ENCODE results near the gene ERF.

DNA sequence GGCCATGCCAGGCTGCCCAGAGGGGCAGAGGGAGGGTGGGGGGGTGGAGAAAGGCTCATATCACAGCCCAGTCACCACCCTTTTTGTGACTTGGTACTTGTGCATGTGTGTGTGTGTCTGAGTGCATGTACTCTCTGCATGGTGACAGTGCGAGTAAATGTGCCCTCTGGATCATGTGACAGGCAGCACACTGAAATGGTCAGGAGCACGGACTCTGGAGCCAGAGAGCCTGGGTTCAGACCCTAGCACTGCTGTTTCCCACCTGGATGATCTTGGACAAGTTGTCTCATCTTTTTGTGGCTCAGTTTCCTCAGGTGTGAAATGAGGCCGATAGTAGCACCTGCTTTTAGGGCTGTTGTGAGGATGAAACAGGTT lies 16.1 kb upstream of the ERF start:
- no peak for TF ChIP-seq POLR2A (IDR thresholded peaks at IDR 0.05)
- TF ChIP-seq, protein P1, sequence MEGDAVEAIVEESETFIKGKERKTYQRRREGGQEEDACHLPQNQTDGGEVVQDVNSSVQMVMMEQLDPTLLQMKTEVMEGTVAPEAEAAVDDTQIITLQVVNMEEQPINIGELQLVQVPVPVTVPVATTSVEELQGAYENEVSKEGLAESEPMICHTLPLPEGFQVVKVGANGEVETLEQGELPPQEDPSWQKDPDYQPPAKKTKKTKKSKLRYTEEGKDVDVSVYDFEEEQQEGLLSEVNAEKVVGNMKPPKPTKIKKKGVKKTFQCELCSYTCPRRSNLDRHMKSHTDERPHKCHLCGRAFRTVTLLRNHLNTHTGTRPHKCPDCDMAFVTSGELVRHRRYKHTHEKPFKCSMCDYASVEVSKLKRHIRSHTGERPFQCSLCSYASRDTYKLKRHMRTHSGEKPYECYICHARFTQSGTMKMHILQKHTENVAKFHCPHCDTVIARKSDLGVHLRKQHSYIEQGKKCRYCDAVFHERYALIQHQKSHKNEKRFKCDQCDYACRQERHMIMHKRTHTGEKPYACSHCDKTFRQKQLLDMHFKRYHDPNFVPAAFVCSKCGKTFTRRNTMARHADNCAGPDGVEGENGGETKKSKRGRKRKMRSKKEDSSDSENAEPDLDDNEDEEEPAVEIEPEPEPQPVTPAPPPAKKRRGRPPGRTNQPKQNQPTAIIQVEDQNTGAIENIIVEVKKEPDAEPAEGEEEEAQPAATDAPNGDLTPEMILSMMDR (IDR thresholded peaks at IDR 0.05), result no peak
- TF ChIP-seq POLR2AphosphoS5 (IDR thresholded peaks at IDR 0.05), result no peak

Measured in sigmoid colon (tissue), 4 donors.